HG02981 (cell line): Measurements from ENCODE around the gene SRSF10.
"Not testable (repeated sequence)": the region's sequence is repeated elsewhere in the genome, so short reads cannot be mapped to it uniquely, and the experiment has no call there.

ENCODE experiments used
- ATAC-seq: cut with Tn5 transposase; IDR thresholded peaks from one replicate; pipeline ENCODE4 v1.9.1; 2021; ENCODE audit warnings: mild to moderate bottlenecking, moderate library complexity; ENCODE audit not compliant: unreplicated experiment

SRSF10 gene

DNA sequence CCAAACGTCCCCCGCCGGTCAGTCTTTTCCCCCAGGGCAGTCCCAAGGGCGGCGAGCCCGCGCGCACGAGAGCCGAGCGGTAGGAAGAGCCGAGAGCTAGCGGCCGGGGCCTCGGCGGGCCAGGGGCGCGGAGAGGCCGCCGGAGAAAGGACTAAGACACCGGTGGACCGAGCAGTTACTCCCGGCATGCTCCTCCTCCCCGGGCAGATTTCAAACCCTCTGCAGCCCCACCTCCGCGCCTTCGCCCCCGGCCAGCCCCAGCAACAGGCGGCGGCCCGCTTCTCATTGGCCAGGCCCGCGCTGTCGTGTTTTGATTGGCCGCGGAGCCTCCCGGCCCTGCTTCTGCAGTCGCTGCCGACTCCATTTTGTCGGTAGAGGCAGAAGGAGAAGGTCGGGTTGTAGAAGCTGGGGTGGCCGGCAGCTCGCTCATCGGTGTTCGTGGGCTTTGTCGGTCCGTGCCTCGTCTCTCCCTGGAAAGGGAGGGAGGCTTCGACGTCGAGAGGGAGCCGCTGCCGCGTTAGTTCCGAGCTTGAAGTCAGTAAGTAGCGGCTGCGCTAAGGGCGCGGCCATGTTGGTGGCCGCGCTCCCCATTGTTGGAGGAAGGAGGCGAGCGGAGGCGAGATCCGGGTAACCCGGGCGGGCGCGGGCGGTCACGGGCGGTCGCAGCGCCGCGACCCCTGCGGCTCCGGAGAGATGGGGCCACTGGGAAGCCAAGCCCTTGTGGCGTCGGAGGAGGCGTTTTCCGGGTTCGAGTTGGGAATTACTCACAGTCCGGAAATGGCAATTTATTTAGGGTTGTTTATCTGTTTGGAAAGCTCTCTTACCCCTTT, 20.5 kb downstream of the SRSF10 start, which contains the start of gene PNRC2:
TSS of gene PNRC2 (plus strand) at position 368 of the 830 bp plus-strand sequence. CDS start 1,630 bp downstream, outside the sequence.
- ATAC-seq, result peak; percentile 81

DNA sequence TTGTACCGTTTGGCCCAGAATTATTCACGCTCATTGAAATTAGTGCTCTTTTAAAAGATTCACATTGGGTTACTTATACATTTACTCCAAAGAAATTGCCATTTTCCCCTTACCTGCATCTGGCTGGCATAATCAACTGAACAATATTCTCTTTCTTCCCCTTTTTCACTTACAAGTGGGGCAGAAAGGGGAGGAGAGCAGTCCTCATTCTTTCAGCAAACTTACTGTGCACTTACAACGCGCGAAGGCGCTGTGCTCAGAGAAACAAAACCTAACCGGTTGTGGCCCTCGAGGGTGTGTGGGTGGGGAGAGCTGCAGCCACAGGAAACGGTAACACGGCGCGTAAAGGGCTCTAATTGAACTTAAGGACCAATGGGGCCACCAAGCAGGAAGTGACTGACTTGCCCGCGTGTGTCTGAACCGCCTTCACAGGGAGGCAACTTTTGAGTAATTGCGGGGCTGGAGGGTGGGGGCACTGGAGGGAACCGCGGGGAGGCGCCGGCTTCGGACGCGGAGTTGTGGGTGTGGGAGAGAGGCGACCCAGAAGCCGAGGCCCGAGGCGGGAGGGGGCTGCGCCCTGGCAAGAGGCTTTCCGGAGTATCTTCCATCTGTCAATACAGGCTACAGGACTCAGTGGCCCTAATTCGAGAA, 21.2 kb downstream of the SRSF10 start:
- ATAC-seq, result peak; percentile 61

DNA sequence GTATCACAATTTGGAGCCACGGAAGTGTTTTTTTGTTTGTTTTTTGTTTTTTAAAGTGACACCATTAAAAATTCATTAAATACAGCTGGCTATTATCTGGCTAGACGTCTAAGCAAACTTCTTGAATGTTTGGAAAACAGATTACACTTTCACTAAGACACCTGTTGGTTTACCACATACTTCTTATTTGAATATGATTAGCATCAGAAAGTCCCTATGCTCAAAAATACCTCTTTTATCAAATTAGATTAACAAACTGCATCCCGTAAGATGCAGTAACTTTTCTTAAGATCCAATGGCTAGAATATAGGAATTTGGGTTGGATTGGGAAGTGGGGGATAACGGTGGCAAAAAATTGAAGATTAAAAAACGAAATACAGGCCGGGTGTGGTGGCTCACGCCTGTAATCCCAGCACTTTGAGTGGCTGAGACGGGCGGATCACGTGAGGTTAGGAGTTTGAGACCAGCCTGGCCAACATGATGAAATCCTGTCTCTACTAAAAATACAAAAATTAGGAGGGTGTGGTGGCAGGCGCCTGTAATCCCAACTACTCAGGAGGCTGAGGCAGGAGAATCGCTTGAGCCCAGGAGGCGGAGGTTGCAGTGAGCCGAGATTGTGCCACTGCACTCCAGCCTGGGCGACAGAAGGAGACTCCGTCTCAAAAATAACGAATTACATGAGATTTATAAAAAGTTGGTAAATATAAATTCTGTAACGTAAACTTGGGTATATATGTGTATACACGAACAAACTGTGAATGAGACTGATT, 21.9 kb downstream of the SRSF10 start:
- not testable (repeated sequence) for ATAC-seq

DNA sequence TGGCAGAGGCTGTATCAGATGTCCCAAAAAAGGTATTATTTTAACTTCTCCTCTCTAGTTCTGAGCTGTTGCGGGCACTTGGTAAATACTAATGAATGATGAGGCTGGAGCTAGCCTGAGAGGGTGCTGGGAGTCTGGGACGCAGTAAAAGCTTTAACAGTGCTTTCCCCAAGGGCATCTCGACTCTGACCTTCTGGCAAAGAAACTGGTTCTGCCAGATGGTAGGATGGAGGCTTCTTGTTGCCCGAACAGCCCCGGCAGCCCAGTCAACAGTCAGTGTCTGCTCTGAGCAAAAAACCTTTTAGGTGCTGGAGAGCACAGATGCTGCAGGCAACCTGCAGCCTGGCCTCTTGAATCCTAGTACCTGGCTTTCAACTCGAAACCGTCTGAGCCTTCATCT, 23.0 kb downstream of the SRSF10 start:
- ATAC-seq, result no peak

DNA sequence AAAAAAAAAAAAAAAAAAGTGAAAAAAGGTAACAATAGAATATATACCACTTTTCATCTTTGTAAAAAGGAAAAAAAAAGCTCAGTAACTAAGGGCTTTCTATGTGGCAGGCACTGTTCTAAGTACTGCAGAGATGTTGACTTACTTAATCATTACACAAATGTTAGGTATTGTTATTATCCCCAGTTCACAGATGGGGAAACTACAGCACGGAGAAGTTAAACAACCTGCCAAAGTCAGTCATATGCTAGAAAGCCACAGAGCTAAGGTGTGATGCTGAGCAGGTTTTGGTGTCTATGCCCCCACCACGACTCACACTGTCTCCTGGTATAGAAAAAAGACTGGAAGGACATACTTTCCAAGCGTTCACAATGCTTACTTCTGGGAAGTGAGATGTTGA, 27.1 kb downstream of the SRSF10 start:
- no peak for ATAC-seq

DNA sequence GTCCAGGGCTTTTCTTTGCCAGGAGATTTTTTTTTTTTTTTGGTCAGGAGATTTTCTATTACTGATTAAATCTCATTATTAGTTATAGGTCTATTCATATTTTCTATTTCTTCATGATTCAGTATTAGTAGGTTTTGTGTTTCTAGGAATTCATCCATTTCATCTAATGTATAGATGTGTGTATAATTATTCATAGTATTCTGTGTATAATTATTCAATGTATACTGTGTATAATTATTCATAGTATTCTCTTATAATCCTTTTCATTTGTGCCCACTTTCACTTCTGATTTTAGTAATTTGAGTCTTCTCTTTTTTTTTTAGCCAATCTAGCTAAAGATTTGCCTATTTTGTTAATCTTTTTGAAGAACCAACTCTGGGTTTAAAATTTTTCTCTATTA, 32.8 kb downstream of the SRSF10 start:
- no peak for ATAC-seq

DNA sequence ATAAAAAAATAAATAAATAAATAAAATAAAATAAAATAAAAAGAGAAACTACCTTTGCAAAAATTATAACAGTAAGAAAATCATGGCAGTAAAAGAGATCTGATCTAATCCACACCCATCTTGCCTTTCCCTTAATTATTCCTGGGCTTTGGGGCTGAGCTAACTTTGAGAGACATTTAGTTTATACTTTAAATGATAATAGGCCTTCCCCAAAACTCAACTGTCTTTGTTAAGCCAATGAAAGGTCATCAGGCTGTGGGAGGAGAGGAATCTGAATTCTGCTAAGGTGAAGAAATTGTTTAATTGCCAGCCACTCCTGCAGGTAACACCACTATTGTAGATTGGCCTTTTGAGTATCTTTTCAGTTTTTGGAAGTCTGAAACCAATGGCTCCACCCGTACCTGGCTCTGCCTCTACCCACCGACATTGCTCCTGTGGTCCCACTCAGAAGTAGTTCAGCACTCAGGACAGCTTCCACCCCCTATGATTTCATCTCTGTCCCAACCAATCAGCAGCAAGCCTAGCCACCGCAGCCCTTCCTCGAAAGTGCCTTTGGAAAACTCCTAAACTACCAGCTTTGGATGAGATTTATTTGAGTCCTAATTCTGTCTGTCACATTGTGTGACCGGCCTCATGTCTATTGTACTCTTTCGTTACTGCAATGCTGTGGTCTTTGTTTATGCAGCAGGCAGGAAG, 43.5 kb downstream of the SRSF10 start:
- no peak for ATAC-seq

DNA sequence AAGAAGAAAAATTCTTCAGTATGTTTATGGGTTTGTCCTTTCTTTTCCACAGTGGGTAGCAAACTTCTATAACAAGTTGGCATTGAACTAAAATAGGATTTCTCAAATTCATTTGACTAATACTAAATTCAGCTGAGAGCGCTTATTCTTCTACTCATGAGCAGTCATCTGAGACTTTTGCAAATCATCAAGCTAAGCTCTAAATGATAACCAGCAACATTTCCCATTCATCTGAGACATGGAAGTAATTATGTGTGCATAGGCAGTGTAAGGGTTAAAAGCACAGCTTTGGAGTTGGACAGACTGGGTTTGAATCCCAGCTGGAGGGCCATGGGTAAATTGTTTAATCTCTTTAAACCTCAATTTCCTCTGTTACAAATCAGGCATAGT, 48.6 kb downstream of the SRSF10 start:
- no peak for ATAC-seq

DNA sequence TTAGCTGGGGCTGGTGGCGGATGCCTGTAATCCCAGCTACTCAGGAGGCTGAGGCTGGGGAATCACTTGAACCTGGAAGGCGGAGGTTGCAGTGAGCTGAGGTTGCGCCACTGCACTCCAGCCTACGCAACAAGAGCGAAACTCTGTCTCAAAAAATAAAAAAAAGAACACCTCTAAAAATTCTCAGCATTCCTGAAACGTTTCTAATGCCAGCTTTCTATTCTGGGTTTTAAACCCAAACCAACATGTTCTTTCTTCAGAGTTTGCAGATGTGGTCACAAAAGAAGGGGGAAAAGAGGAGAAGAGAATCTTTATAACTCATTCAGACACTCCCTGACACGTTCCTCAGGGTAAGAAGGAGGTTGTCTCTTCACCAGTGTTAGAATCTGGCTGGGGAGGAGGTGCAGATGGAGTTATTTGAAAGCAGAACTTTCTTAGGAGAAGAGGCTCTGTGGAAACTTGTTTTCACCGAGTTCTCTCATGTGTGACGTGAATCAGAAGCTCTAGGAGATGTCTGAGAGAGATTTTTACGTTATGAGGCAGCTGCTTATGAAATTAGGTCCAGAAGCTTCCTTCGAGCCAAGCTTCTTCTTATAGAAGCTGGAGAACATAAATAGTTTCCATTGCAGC, 49.2 kb downstream of the SRSF10 start:
- ATAC-seq, result no peak

DNA sequence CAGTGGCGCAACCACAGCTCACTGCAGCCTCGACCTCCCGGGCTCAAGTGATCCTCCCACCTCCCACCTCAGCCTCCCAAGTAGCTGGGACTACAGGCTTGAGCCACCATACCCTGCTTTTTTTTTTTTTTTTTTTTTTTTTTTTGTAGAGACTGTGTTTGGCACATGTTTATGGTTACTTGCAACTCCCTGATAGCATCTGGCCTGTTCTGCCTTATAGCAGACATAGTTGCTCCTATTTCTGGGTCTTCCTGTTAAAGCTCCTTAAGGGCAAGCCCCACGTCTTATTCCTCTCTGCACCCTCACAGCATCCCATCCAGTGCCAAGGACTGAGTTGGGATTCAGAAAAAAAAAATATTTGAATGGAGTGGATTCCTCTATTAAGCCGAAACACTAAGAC, 49.9 kb downstream of the SRSF10 start:
- ATAC-seq, result no peak

DNA sequence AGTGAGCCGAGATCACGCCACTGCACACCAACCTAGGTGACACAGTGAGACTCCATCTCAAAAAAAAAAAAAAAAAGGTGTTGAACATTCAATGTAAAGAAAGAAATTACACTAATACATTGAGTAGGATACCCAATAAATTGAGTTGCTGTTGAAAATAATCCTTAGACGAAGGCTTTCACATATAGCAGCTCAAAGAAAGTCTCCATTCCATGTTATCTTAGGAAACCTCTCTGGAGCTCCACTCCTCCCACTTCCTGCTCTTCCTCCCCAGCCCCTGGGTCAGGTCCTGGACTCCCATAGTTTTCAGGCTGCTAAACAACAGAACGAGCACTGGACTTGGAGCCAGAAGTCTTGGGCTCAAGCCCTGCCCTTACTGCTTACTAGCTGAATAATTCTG, 51.3 kb downstream of the SRSF10 start:
- ATAC-seq, result no peak

DNA sequence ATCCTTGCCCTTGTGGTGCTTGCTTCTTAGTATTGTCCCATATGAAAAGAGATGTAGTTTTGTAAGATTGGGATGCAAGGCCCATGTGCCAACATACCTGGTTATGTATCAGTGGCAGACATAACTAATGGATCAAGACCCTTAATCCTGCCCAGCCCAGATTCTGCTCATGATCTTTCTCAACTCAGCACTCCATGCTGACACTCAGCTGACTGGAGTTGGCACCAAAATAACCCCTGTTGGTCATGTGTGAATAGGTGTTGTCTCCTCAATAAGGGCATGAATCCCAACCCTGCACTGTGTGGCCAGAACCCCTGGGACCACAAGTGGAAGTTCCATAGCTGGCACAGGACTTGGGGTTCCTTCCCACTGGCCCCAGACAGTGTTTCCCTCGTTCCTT, 53.0 kb downstream of the SRSF10 start:
- ATAC-seq, result no peak

DNA sequence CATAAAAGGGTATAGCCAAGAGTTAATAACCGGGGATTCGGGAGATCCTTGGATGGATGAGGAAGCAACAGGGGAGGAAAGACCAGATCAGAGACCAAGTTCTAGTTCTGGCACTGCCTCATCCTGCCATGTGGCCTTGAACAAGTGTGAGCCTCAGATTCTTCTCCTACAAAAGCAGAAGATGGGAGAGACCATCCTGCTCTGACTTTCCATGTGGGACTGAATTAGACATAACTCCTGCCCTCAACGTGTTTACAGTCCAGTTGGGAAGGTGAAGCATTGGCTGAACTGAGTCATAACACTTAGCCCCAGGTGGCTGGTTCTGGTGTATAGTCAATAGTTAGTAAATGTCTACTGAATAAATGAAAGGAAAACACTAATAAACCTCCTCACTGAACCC, 54.8 kb downstream of the SRSF10 start:
- ATAC-seq, result no peak

DNA sequence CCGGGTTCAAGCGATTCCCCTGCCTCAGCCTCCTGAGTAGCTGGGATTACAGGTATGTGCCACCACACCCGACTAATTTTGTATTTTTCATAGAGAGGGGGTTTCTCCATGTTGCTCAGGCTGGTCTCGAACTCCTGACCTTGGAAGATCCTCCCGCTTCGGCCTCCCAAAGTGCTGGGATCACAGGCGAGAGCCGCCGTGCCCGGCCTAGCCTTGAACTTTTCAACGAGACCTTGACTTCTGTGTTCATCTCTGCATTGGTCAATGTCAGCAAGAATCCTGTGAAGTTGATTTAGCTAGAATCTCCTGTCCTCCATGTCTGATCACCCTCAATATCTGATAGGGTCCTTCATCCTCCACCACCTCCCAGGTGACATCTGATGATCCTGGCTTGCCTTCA, 55.5 kb downstream of the SRSF10 start:
- no peak for ATAC-seq

DNA sequence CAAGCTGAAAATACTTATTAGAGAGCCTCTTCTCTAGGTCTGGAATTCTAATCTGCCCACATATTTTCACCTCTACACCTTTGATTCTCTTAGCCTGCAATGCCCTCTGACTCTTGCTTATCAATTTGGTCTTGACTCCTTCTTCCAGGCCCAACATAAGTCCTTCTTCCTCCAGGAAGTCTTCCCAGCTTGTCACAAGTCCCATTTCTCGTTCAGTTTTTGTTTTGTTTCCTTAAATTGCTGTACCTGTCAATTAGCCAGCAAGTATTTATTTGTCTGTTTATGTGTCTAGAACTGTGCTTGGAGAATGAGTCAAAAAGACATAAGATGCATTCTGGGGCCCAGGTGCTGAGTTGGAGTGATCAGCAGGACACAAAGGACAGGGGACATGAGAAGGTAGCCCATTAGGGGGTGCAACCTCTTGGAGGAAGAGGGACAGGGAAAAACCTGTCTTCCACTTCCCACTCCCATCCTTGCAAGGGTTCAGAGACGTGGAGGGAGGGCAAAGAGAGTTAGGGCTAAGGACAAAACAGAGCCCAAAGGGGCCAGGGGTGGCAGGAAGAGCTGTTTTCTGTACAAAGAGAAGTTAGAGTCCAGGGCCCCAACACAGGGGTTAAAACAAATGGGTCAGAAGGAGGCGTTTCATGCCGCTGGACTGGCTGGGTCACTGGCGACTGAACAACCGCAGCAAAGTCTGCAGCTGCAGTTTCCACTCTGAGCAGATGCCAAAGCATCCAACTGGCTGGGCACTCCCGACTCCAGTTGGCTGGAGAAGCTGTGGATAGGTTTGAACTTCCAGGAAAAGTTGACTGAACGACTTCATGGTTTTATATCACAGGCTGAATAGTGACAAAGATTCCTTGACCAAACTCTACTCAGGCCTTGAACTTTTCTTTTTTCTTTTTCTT, 56.3 kb downstream of the SRSF10 start:
- no peak for ATAC-seq

DNA sequence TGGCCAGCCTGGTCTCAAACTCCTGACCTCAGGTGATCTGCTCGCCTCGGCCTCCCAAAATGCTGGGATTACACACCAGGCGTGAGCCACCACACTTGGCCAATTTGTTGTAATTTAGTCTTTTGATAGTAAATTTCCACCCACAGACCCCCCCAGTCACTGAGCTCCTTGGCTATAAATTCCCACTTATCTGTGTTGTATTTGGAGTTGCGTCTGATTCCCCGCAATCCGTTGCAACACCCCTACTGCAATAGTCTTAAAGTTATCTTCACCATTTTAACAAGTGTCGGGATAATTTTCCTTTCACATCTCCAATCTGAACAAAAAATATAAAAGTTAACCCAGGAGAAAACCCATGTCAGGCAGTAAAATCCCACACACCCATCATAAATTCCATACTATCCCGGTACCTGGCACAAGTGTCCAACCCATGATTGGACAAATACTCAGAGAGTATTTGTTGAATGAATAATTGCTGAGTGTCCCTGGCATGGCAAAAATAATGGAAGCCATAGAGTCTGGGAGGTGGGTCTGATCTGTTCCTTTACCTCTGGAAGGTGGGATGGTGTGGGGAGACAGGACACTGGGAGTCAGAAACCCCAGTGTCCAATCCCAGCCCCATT, 57.7 kb downstream of the SRSF10 start:
- ATAC-seq, result no peak

DNA sequence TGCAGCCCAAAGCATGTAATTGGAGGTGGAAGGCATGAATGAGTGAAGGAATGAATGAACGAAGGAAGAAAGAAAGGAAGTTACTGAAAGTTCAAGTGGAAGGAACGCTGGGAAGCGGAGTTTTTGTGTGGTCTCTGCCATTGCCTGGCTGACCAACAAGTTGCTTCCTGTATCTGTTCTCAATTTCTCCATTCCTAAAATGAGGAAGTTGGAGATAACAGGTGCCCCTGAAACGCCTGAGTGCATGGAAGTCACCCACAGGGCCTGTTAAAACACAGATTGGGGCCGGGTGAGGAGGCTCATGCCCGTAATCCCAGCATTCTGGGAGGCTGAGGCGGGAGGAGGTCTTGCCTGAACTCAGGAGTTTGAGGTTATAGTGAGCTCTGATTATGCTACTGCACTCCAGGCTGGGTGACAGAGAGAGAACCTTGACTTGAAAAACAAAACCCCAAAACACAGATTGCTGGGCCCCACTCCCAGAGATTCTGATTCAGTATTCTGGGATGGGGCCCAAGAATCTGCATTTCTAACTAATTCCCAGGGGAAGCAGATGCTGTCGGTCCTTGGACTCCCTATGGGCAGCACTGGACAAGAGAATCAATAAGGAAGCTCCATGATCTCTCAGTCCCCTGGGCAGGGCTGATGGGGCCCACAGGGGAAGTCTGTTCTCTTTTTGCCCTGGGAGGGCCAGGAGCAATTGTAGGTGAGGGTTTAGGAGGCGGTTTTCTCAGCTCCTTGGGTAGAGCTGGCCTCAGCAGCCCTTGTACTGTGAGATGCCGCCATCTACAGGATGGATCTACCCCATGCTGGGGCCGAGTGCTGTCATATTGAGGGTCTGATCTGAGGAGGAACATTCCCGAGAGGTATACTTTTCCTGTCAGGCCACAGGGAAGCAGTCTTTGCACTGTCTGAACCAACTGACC, 63.7 kb downstream of the SRSF10 start:
- peak; percentile 71 for ATAC-seq

DNA sequence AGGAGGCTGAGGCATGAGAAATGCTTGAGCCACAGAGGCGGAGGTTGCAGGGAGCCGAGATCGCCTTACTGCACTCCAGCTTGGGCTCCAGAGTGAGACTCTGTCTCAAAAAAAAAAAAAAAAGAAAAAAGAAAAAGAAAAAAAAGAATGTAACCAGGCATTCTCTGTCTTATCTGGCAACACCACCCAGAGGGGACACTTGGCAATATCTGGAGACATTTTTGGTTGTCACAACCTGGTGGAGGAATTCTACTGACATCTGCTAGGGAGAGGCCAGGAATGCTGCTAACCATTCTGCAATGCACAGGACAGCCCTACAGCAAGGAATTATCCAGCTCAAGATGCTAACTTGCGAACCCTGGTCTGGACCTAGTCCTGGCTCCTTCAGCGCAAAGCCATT, 64.7 kb downstream of the SRSF10 start:
- no peak for ATAC-seq
